HCT116 (cell line): ENCODE measurements around the gene NTNG1. TPM values are rescaled to one million over a fixed set of nuclear protein-coding genes. Genes with fewer than 3 reads are reported as not detected.

Source experiments
- ATAC-seq: fragments of 200-7000 bp; cut with Tn5 transposase; 2 replicates; pipeline ENCODE4 v1.9.1; 2020; ENCODE audit warnings: mild to moderate bottlenecking, moderate library complexity
- BruUV-seq: library from RNA; stranded (reverse); fragments of 400-500 nt; replicated peaks from 2 replicates; lab custom pipeline; 2021; lab: Mats Ljungman, UMichigan
- CTCF ChIA-PET: fragments of 300-600 bp; sonication (Branson Sonifier 250); formaldehyde crosslinking; loops from one replicate; lab custom pipeline; 2021; ENCODE audit warnings: antibody characterized with exemption; lab: Charles Lee
- POLR2A ChIA-PET: fragments of 300-600, 350-600 bp; sonication (Branson Sonifier 250); formaldehyde crosslinking; loops from one replicate; lab custom pipeline; 2021; ENCODE audit warnings: antibody characterized with exemption; lab: Charles Lee
- RAD21 ChIA-PET, 2 experiments: fragments of 300-600 bp; sonication (Branson Sonifier 250); formaldehyde crosslinking; loops; one replicate each; lab custom pipeline; 2023; ENCODE audit warnings: low total read pairs in 2 of 2; ENCODE audit not compliant: uncharacterized antibody in 2 of 2, unreplicated experiment in 2 of 2, low non-redundant PET in 1 of 2; lab: Charles Lee
- DNase-seq: peaks from one replicate; pipeline ENCODE4 v3.0.0-alpha.2; 2010; ENCODE audit warnings: low read depth, low spot score
- H2AFZ ChIP-seq: fragments of 200-600 bp; shearing (Covaris generic), sonication (generic); 2 replicates; pipeline ENCODE4 v1.6.1; 2017; ENCODE audit warnings: low read depth, mixed run types, mixed read lengths, antibody characterized with exemption, low read length; ENCODE audit not compliant: poor library complexity, severe bottlenecking
- H3K27ac ChIP-seq: 2 replicates; pipeline ENCODE4 v1.5.1; 2012; ENCODE audit warnings: low read depth, low read length
- H3K27me3 ChIP-seq: fragments of 200-600 bp; sonication (generic); 2 replicates; pipeline ENCODE4 v1.6.1; 2016; ENCODE audit warnings: mixed run types, low read length, mixed read lengths; ENCODE audit not compliant: insufficient read depth
- H3K36me3 ChIP-seq, 2 experiments: fragments of 200-500 bp in 1 of 2; fragments of 200-600 bp in 1 of 2; sonication (Bioruptor generic) in 1 of 2; sonication (generic) in 1 of 2; 2 replicates each; pipeline versions ENCODE4 v1.5.1 to v1.6.1; 2014 to 2016; ENCODE audit warnings: low read length in 2 of 2, inconsistent platforms in 1 of 2, mixed read lengths in 1 of 2, mixed run types in 1 of 2; ENCODE audit not compliant: insufficient read depth in 2 of 2, control insufficient read depth in 1 of 2
- H3K4me1 ChIP-seq, 2 experiments: fragments of 200-600 bp in 1 of 2; sonication (generic) in 1 of 2; 2 replicates each; pipeline versions ENCODE4 v1.5.1 to v1.6.1; 2012 to 2017; ENCODE audit warnings: low read length in 2 of 2, inconsistent platforms in 1 of 2, mild to moderate bottlenecking in 1 of 2, mixed read lengths in 1 of 2, mixed run types in 1 of 2, moderate library complexity in 1 of 2; ENCODE audit not compliant: insufficient read depth in 2 of 2, control insufficient read depth in 1 of 2
- H3K4me2 ChIP-seq: fragments of 200-600 bp; sonication (generic); 2 replicates; pipeline ENCODE4 v1.6.1; 2017; ENCODE audit warnings: mixed run types, low read length, mixed read lengths
- H3K4me3 ChIP-seq, 2 experiments: fragments of 200-600 bp in 1 of 2; sonication (generic) in 1 of 2; replicated peaks in 1 of 2; 2 replicates each; pipeline ENCODE4 v1.5.1; 2011 to 2016; ENCODE audit warnings: low read length in 2 of 2, control low read depth in 1 of 2, low read depth in 1 of 2, mild to moderate bottlenecking in 1 of 2, mixed read lengths in 1 of 2, mixed run types in 1 of 2
- H3K79me2 ChIP-seq: fragments of 200-600 bp; sonication (generic); 2 replicates; pipeline ENCODE4 v1.6.1; 2017; ENCODE audit warnings: mild to moderate bottlenecking, mixed run types, low read length, moderate library complexity, mixed read lengths; ENCODE audit not compliant: insufficient read depth
- H3K9ac ChIP-seq: fragments of 200-600 bp; sonication (generic); 2 replicates; pipeline ENCODE4 v1.6.1; 2016; ENCODE audit warnings: low read length, mixed read lengths
- H3K9me2 ChIP-seq: fragments of 200-600 bp; sonication (generic), shearing (Covaris generic); 2 replicates; pipeline ENCODE4 v1.6.1; 2017; ENCODE audit warnings: mixed run types, mild to moderate bottlenecking, moderate library complexity; ENCODE audit not compliant: insufficient read depth
- H3K9me3 ChIP-seq, 2 experiments: fragments of 200-500 bp in 1 of 2; fragments of 200-600 bp in 1 of 2; sonication (Bioruptor generic) in 1 of 2; sonication (generic) in 1 of 2; 2 replicates each; pipeline ENCODE4 v1.6.1; 2014 to 2017; ENCODE audit warnings: low read length in 2 of 2, mixed read lengths in 2 of 2, inconsistent platforms in 1 of 2, low read depth in 1 of 2, mild to moderate bottlenecking in 1 of 2, mixed run types in 1 of 2, moderate library complexity in 1 of 2; ENCODE audit not compliant: control insufficient read depth in 1 of 2, insufficient read depth in 1 of 2
- H4K20me1 ChIP-seq: fragments of 200-600 bp; sonication (generic), shearing (Covaris generic); 2 replicates; pipeline ENCODE4 v1.6.1; 2017; ENCODE audit warnings: mixed run types, mild to moderate bottlenecking, moderate library complexity; ENCODE audit not compliant: insufficient read depth
- CBX3 ChIP-seq: IDR thresholded peaks from 2 replicates; pipeline ENCODE4 v1.6.1; 2012; ENCODE audit warnings: low read depth
- CEBPB ChIP-seq: IDR thresholded peaks from 2 replicates; pipeline ENCODE4 v1.6.1; 2012; ENCODE audit warnings: low read depth
- ELF1 ChIP-seq: IDR thresholded peaks from 2 replicates; pipeline ENCODE4 v1.6.1; 2012; ENCODE audit warnings: low read depth, borderline replicate concordance
- EZH2 ChIP-seq: fragments of 200-600 bp; sonication (generic); IDR thresholded peaks from 2 replicates; pipeline ENCODE4 v1.6.1; 2017; ENCODE audit warnings: antibody characterized with exemption, mixed run types
- FOSL1 ChIP-seq: IDR thresholded peaks from 2 replicates; pipeline ENCODE4 v1.6.1; 2012; ENCODE audit warnings: low read depth
- JUND ChIP-seq: IDR thresholded peaks from 2 replicates; pipeline ENCODE4 v1.6.1; 2012
- POLR2AphosphoS5 ChIP-seq: IDR thresholded peaks from 2 replicates; pipeline ENCODE4 v1.6.1; 2011; ENCODE audit warnings: mild to moderate bottlenecking, low read depth, low read length, moderate library complexity
- SP1 ChIP-seq: IDR thresholded peaks from 2 replicates; pipeline ENCODE4 v1.6.1; 2012; ENCODE audit warnings: low read depth
- TCF7L2 ChIP-seq: IDR thresholded peaks from 2 replicates; pipeline ENCODE4 v1.7.0; 2011; ENCODE audit warnings: borderline replicate concordance, inconsistent platforms; ENCODE audit not compliant: insufficient read depth, insufficient read length; ENCODE audit errors: extremely low read depth
- ZNF274 ChIP-seq: fragments of 200-500 bp; sonication (Bioruptor generic); IDR thresholded peaks from 2 replicates; pipeline ENCODE4 v1.6.1; 2014; ENCODE audit warnings: mild to moderate bottlenecking, low read depth, low read length, inconsistent platforms
- intact Hi-C: fragments of 100-400 bp; cut with micrococcal nuclease; formaldehyde crosslinking; loops from 2 replicates; pipeline ENCODE4 v1.10.0; 2022
- total RNA-seq: library from RNA; stranded (reverse); gene quantifications from one replicate; pipeline ENCODE4 v1.2.1, GENCODE V29; 2021; ENCODE audit not compliant: unreplicated experiment
- TF ChIP-seq, protein P1 (sequence below): IDR thresholded peaks from 2 replicates; pipeline ENCODE4 v1.6.1; 2011; ENCODE audit warnings: mild to moderate bottlenecking, low read length, moderate library complexity; ENCODE audit not compliant: insufficient replicate concordance; ENCODE audit errors: extremely low read depth
- TF ChIP-seq, protein P2 (sequence below), 3 experiments: fragments of 200-600 bp in 1 of 3; sonication (generic) in 1 of 3; IDR thresholded peaks in 2 of 3; conservative IDR thresholded peaks in 1 of 3; 2 replicates each; pipeline ENCODE4 v1.5.1; 2012 to 2017; ENCODE audit warnings: low read depth in 2 of 3, low read length in 2 of 3, antibody characterized with exemption in 1 of 3, borderline replicate concordance in 1 of 3, control low read depth in 1 of 3, mild to moderate bottlenecking in 1 of 3, mixed read lengths in 1 of 3, mixed run types in 1 of 3, moderate library complexity in 1 of 3; ENCODE audit not compliant: insufficient read depth in 1 of 3
- TF ChIP-seq, protein P3 (sequence below): IDR thresholded peaks from 2 replicates; pipeline ENCODE4 v1.6.1; 2012

The NTNG1 gene
- total RNA-seq, 1 experiment from 2014 or later: not detected

DNA sequence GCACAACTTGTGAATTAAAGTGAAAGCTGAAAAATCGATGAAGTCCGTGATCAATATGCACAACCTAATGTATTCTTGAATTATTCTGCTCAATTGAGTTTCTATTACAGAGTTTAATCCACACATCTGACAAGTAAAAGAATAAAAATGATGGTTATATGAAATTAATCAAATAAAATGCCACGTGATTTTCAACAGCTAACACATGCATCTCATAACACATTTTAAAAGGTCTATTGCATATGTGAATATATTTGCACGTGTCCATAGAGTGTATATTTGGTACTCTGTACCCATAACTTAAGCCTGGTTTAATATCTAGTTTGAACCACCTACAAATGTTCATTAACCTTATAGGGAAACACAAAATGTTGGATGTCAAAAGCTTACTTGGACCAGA lies 266.2 kb downstream of the NTNG1 start (continued):
- TF ChIP-seq, protein P1, sequence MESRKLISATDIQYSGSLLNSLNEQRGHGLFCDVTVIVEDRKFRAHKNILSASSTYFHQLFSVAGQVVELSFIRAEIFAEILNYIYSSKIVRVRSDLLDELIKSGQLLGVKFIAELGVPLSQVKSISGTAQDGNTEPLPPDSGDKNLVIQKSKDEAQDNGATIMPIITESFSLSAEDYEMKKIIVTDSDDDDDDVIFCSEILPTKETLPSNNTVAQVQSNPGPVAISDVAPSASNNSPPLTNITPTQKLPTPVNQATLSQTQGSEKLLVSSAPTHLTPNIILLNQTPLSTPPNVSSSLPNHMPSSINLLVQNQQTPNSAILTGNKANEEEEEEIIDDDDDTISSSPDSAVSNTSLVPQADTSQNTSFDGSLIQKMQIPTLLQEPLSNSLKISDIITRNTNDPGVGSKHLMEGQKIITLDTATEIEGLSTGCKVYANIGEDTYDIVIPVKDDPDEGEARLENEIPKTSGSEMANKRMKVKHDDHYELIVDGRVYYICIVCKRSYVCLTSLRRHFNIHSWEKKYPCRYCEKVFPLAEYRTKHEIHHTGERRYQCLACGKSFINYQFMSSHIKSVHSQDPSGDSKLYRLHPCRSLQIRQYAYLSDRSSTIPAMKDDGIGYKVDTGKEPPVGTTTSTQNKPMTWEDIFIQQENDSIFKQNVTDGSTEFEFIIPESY: no peak
- TF ChIP-seq SP1: no peak
- no peak for TF ChIP-seq EZH2
- no peak for TF ChIP-seq FOSL1
- TF ChIP-seq, protein P2, sequence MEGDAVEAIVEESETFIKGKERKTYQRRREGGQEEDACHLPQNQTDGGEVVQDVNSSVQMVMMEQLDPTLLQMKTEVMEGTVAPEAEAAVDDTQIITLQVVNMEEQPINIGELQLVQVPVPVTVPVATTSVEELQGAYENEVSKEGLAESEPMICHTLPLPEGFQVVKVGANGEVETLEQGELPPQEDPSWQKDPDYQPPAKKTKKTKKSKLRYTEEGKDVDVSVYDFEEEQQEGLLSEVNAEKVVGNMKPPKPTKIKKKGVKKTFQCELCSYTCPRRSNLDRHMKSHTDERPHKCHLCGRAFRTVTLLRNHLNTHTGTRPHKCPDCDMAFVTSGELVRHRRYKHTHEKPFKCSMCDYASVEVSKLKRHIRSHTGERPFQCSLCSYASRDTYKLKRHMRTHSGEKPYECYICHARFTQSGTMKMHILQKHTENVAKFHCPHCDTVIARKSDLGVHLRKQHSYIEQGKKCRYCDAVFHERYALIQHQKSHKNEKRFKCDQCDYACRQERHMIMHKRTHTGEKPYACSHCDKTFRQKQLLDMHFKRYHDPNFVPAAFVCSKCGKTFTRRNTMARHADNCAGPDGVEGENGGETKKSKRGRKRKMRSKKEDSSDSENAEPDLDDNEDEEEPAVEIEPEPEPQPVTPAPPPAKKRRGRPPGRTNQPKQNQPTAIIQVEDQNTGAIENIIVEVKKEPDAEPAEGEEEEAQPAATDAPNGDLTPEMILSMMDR (IDR thresholded peaks at IDR 0.05 in 2 of 3, conservative IDR thresholded peaks at IDR 0.05 in 1 of 3; ENCODE audit: borderline replicate concordance in 1 of 3, insufficient read depth in 1 of 3, low read depth in 2 of 3, low read length in 2 of 3): no peak
- TF ChIP-seq JUND: no peak
- TF ChIP-seq TCF7L2: no peak
- TF ChIP-seq, all 23 proteins: peak for 0

DNA sequence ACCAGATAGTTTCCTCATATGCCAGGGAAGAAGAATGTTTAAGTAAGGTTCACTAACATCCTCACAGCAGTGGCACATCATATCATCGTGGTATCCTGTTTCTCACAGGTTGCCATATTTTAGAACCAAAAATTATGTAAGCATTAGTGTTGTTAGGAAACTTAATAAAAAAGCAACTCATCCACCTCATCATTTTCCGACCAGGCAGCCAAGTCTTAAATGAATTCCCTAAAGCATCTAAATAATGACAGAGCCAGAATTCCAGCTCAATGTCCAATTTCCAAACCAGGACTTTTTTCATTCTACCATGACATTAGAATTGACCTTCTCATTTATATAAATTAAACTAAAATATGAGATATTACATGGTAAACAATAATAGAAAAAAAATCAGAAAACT lies 272.7 kb downstream of the NTNG1 start:
- H3K4me3 ChIP-seq: no peak overlapping the region
- TF ChIP-seq SP1 (no peak), JUND (no peak), CEBPB (no peak), ZNF274 (no peak), CBX3 (no peak), POLR2AphosphoS5 (no peak), ELF1 (no peak)
- TF ChIP-seq, protein P1: no peak
- TF ChIP-seq, protein P3, sequence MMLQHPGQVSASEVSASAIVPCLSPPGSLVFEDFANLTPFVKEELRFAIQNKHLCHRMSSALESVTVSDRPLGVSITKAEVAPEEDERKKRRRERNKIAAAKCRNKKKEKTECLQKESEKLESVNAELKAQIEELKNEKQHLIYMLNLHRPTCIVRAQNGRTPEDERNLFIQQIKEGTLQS: no peak
- no peaks in the 10 kb centered on the region for H3K36me3 ChIP-seq
- ChIA-PET RAD21 (no interaction called here), CTCF (no interaction called here), POLR2A (no interaction called here)
- DNase-seq (no peak), ATAC-seq (no peak)
- intact Hi-C loops: no loop called here
- H3K79me2 ChIP-seq: no peaks in the 10 kb centered on the region
- no peaks in the 10 kb centered on the region for H3K4me1 ChIP-seq
- H3K27ac ChIP-seq: no peak overlapping the region
- BruUV-seq: no TSS peak
- no peak overlapping the region for H3K9ac ChIP-seq
- no peaks in the 10 kb centered on the region for H3K27me3 ChIP-seq
- no peaks in the 10 kb centered on the region for H3K9me2 ChIP-seq
- H2AFZ ChIP-seq: no peak overlapping the region
- no peaks in the 10 kb centered on the region for H4K20me1 ChIP-seq
- H3K9me3 ChIP-seq: peaks cover 0 to under 1% of the 10 kb centered on the region in 2 experiments; a peak in 2 of 4 replicates
- H3K4me2 ChIP-seq: no peak overlapping the region
